Prostate gland (tissue), 2 donors: Measurements from ENCODE around the gene KRTAP20-1.

ENCODE experiments used
- CTCF ChIP-seq, 4 experiments: fragments of 200-600 bp in 2 of 4; fragments of 450-650 bp in 2 of 4; sonication (generic) in 2 of 4; IDR thresholded peaks; 1 replicate in 3 of 4; 2 replicates in 1 of 4; pipeline ENCODE4 v1.5.1; 2016 to 2019; ENCODE audit warnings: antibody characterized with exemption in 4 of 4, mild to moderate bottlenecking in 2 of 4, moderate library complexity in 2 of 4
- POLR2AphosphoS5 ChIP-seq: sonication (generic); formaldehyde crosslinking; IDR thresholded peaks from one replicate; pipeline ENCODE4 v1.6.1; 2017; ENCODE audit warnings: antibody characterized with exemption

DNA sequence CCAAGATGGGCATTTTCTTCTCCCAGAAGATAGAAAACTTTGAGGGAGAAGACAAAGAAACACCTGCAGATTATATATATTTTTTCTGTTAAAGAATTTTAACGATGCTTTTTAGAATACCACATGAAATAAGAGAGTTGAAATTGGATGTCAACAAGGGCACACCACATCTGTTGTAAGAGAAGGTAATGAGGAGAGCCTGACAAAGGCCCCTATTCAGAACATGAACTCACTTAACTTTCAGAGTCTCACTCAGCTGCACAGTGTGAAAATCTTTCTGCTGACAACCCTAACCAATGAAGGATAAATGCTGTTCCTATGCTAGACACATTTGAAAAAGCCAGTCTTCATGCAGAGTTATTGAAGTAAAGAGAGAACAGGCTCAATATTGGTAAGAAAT lies 33.4 kb upstream of the KRTAP20-1 start:
- TF ChIP-seq POLR2AphosphoS5 (no peak), CTCF (IDR thresholded peaks at IDR 0.05) (no peak)
